NCI-H345 (cell line): ENCODE data around the gene MLLT3.

Experiments
- DNase-seq: peaks from one replicate; lab custom pipeline; 2025; lab: John Stamatoyannopoulos, UW

MLLT3 gene

GRCh38 chr9:20511686-20512085 lies 110.6 kb downstream of the MLLT3 start:
- no peak for DNase-seq

DNA sequence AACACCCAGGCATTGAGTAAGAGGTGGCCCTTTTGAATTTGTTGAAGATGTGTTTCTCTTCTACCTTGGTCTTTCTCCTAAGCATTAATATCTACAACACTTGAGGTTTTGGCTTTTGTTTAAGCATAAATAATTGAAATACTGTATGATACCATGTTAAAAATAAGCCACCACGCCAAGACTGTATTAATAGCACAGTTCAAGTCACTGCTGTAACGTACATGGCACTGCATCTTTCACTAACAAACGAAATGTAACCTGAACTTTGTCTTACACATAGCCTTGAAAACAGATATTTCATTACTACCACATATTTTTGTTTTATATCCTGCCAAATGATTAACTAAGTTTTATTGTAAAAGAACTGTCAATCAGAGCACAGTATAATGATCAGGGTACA lies 112.8 kb downstream of the MLLT3 start:
- no peak for DNase-seq

GRCh38 chr9:20508242-20508641 lies 114.1 kb downstream of the MLLT3 start:
- no peak for DNase-seq

- no peak for DNase-seq
Observed at GRCh38 chr9:20507431-20507830, 114.9 kb downstream of the MLLT3 start.

- DNase-seq, result no peak
Observed at GRCh38 chr9:20506099-20506900, 116.0 kb downstream of the MLLT3 start.

- DNase-seq, result no peak
Observed at GRCh38 chr9:20505574-20505973, 116.7 kb downstream of the MLLT3 start.

GRCh38 chr9:20504930-20505329 lies 117.4 kb downstream of the MLLT3 start:
- DNase-seq, result no peak

DNA sequence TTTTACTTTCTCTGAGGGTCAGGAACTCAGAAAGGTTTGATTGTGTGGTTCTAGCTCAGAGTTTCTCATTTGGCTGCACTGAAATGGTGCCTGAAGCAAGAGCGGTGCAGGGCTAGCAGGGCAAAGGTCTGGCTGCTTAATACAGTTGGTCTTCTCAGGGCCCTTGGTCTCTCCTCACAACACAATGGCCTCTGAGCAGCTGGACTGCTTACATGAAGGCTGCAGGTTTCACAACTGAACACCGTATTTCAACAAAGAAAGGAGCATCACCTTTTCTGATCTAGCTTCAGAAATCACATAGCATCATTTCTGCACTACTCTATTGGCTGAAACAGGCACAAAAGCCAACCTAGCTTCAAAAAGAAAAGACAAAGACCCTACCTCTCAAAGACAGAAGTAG lies 122.2 kb downstream of the MLLT3 start:
- no peak for DNase-seq

DNA sequence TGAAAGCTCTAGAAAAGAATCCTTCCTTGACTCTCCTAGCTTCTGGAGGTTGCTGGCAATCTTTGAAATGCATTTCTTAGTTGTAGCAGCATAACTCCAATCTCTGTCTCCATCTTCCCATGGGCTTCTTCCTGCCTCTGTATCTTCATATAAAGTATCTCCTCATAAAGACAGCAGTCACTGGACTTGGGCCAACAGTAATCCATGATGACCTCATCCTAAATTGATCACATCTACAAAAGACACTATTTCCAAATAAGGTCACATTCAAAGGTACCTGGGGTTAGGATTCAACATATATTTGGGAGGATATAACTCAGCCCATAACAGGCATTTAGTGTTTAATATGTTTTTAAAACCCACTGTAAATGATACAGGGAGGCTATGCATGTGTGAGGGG lies 123.3 kb downstream of the MLLT3 start:
- no peak for DNase-seq

- no peak for DNase-seq
Observed at GRCh38 chr9:20496328-20496727, 126.0 kb downstream of the MLLT3 start.

DNA sequence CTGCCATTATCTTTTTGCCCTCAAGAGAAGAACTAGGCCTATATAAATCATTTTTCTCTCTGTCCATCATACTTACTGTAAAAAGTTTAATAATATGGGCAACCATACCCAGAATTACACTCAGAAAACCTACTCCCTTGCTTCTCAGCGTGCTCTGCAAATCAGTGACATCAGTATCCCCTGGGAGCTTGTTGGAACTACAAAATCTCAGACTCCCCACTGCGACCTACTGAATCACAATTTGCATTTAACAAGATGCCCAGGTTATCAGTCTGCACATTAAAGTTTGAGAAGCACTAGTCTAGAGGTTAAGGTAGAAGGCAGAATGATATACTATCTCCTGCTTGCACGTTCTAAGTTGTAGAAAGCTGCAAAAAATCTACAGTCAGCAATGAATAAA lies 127.2 kb downstream of the MLLT3 start:
- no peak for DNase-seq

DNA sequence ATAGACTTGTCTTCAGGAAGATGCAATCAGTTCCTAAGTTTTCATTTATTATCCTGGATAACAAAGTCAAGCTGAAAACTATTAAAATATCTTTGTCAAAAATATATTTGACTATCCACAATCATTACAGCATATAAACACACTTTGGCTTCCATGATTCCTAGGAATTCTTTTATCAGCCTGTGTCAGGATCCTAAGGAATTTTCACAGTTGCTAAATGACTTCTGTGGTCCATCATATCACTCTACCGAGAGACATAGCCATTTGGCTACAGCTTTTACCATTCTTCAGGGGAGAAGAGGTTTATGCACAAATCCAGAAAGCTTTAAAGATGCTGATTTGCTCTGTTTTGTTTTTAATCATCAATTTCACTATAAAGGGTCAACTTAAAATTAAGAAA lies 128.3 kb downstream of the MLLT3 start:
- DNase-seq, result no peak

- DNase-seq, result no peak
Observed at GRCh38 chr9:20492772-20493171, 129.5 kb downstream of the MLLT3 start.

GRCh38 chr9:20491612-20492011 lies 130.7 kb downstream of the MLLT3 start:
- DNase-seq, result no peak

DNA sequence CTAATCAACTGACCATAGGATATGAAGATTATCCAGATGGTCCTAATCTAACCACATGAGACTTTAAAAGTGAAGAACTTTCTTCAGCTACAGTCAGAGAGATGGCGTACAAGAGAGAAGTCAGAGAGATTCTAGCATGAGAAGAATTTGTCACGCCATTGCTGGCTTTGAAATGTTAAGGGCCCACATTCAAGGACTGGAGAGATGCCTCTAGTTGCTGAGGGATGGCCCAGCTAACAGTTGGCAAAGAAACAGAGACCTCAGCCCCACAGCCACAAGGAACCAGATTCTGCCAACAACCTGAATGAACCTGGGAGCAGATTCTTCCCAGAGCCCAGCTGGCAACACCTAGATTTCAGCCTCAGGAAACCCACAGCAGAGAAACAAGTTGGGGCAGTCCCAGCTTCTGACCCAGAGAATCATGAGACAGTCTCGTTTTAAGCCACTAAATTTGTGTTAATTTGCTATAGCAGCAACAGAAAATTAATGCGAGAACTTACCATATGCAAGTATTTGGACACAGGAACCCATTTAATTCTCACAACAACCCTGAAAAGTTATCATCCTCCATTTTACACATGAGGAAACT lies 132.0 kb downstream of the MLLT3 start:
- no peak for DNase-seq

- no peak for DNase-seq
Observed at GRCh38 chr9:20488691-20489090, 133.6 kb downstream of the MLLT3 start.

GRCh38 chr9:20486552-20486951 lies 135.7 kb downstream of the MLLT3 start:
- no peak for DNase-seq

DNA sequence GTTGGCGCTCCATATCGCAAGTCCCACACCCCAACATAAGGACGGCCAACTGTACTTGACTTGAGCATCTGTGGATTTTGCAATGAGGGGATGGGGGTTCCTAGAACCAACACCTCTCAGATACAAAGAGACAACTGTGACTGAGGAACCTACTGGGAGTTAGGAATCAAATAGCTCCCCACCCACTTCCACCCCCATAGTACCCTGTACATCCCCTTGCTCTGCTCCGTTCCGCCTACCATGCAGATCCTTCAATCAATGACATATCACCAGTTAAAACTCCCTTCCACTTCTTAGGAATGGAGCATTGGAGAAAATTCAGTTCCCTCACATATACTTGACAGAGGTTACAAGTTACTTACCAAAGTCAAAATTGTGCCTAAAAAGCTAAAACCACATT lies 140.9 kb downstream of the MLLT3 start:
- DNase-seq, result no peak

GRCh38 chr9:20480249-20480648 lies 142.1 kb downstream of the MLLT3 start:
- DNase-seq, result no peak

GRCh38 chr9:20479419-20480155 lies 142.7 kb downstream of the MLLT3 start:
- DNase-seq, result no peak

DNA sequence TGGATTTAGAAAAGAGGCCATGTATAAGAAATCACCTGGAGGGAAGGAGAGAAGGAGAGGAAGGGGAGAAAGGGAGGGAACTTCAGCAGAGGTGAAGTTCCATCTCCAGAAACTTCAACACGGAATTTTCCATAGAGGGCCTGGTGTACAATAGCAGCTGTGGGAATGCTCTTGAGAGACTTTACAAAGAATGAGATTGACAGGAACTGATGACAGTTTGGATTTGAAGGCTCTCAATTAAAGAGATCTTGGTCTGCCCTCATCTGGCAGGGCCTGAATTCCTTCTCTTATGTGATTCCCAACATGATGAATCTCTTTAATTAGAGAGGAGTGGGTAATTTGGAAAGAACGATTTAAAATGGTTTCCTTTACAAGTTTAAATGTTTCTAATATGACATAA lies 143.5 kb downstream of the MLLT3 start:
- DNase-seq, result no peak

DNA sequence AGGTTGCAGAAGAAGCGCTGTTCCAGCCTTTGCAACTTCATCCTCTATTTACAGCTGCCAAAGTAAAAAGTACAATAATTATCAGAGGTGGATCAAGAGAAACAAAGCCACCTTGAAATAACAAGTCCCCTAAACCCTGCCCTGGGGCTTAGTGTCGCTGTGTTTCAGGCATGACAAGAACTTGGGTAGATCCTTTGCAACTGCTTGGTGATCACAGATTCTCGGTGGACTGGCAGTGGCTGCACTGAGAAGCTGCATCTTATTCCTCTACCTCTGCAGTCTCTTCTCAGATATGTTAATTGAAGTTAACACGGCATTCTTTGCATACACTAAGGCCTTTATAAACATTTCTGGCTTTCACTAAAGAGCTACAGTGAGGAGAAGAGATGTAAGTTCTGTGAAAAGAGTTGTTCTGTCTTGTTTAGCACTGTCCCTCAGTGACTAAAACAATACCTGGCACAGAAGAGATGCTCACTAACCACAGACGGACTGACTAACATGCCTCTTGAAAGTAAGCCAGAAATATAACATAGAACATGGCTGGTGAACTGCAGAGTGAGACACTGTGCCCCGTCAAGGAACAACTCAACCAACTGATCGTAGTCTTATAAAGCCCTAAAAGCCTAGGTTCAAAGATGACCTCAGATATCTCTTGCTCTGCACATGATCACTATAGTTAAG lies 144.2 kb downstream of the MLLT3 start:
- DNase-seq, result no peak
